ENCODE data around the gene SCAMP5.
A peak's percentile ranks its signal among the peaks of the same experiment; 100 is the strongest.

The SCAMP5 gene

GRCh38 chr15:75048394-75048793 is 53.0 kb downstream of the SCAMP5 start:
- DNase-seq (ENCODE audit: low spot score), result no peak

GRCh38 chr15:75049392-75049791 is 54.0 kb downstream of the SCAMP5 start:
- DNase-seq (ENCODE audit: low spot score), result no peak

- no peak for DNase-seq (ENCODE audit: low spot score)
Observed at GRCh38 chr15:75050283-75050682, 54.9 kb downstream of the SCAMP5 start.

GRCh38 chr15:75051191-75051608 is 55.8 kb downstream of the SCAMP5 start:
- DNase-seq (ENCODE audit: low spot score), result no peak

GRCh38 chr15:75051711-75052110 is 56.3 kb downstream of the SCAMP5 start:
- no peak for DNase-seq (ENCODE audit: low spot score)

GRCh38 chr15:75052972-75053747 is 57.8 kb downstream of the SCAMP5 start:
- DNase-seq (ENCODE audit: low spot score), result no peak

GRCh38 chr15:75053748-75054125 is 58.4 kb downstream of the SCAMP5 start:
- no peak for DNase-seq (ENCODE audit: low spot score)

- no peak for DNase-seq (ENCODE audit: low spot score)
Observed at GRCh38 chr15:75054172-75054897, 59.0 kb downstream of the SCAMP5 start.

GRCh38 chr15:75056036-75056435 is 60.7 kb downstream of the SCAMP5 start:
- no peak for DNase-seq (ENCODE audit: low spot score)

GRCh38 chr15:75058127-75058905 is 63.0 kb downstream of the SCAMP5 start:
- DNase-seq (ENCODE audit: low spot score), result no peak

GRCh38 chr15:75059607-75060006 is 64.2 kb downstream of the SCAMP5 start:
- no peak for DNase-seq (ENCODE audit: low spot score)

- DNase-seq (ENCODE audit: low spot score), result peak; percentile 58
Observed at GRCh38 chr15:75061272-75061671, 65.9 kb downstream of the SCAMP5 start.

- DNase-seq (ENCODE audit: low spot score), result no peak
Observed at GRCh38 chr15:75062706-75063105, 67.3 kb downstream of the SCAMP5 start.

- no peak for DNase-seq (ENCODE audit: low spot score)
Observed at GRCh38 chr15:75063338-75063737, 68.0 kb downstream of the SCAMP5 start.

- no peak for DNase-seq (ENCODE audit: low spot score)
Observed at GRCh38 chr15:75063889-75064288, 68.5 kb downstream of the SCAMP5 start.

GRCh38 chr15:75064846-75065245 is 69.5 kb downstream of the SCAMP5 start:
- no peak for DNase-seq (ENCODE audit: low spot score)

GRCh38 chr15:75065467-75065850 is 70.1 kb downstream of the SCAMP5 start:
- DNase-seq (ENCODE audit: low spot score), result no peak

- no peak for DNase-seq (ENCODE audit: low spot score)
Observed at GRCh38 chr15:75065851-75066509, 70.6 kb downstream of the SCAMP5 start.

- DNase-seq (ENCODE audit: low spot score), result no peak
Observed at GRCh38 chr15:75067123-75067830, 71.9 kb downstream of the SCAMP5 start.

GRCh38 chr15:75068748-75069147 is 73.4 kb downstream of the SCAMP5 start:
- no peak for DNase-seq (ENCODE audit: low spot score)

GRCh38 chr15:75069301-75069925 is 74.0 kb downstream of the SCAMP5 start:
- no peak for DNase-seq (ENCODE audit: low spot score)
